ENCODE results near the gene MYOZ3.

GRCh38 chr5:150624334-150625163, 36.5 kb upstream of the MYOZ3 start:
- peak in 1 of 3 experiments; percentile 29 for TF ChIP-seq CTCF (IDR thresholded peaks at IDR 0.05)
- no peak for TF ChIP-seq EP300 (IDR thresholded peaks at IDR 0.05)
- no peak for TF ChIP-seq POLR2AphosphoS5 (IDR thresholded peaks at IDR 0.05)
- TF ChIP-seq POLR2A (IDR thresholded peaks at IDR 0.05; ENCODE audit: low read depth): no peak

Data from esophagus muscularis mucosa (tissue), 4 donors.